Measurements from ENCODE around the gene TNPO2.

The TNPO2 gene

DNA sequence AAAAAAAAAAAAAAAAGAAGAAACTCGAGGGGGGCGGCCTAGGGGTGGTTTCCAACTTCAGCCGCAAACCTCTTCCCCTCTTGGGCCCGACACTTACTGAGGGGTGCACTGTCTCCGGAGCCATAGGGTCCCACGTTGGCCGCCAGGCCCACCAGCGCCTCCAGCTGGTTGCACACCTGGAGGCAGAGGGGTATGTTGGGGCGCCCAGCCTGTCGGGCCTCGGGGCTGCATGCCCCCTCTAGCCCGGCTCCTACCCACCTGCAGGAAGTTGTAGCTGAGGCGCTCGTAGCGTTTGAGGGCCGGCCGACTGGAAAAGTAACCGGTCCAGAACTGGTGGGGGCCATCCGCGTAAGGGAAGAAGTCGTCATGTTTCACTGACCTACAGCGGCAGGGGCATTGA lies 65.8 kb downstream of the TNPO2 start:
- peaks cover 17% of the 10 kb centered on the region for H3K36me3 ChIP-seq (ENCODE audit: low read depth)
- no peaks in the 10 kb centered on the region for H3K27me3 ChIP-seq (ENCODE audit: insufficient read depth, poor library complexity, severe bottlenecking)
- no peak for DNase-seq (ENCODE audit: low spot score)
- no peak overlapping the region for H3K27ac ChIP-seq (ENCODE audit: poor library complexity, severe bottlenecking)
- no peaks in the 10 kb centered on the region for H3K4me1 ChIP-seq (ENCODE audit: insufficient read depth, poor library complexity, severe bottlenecking)
- TF ChIP-seq, protein P1, sequence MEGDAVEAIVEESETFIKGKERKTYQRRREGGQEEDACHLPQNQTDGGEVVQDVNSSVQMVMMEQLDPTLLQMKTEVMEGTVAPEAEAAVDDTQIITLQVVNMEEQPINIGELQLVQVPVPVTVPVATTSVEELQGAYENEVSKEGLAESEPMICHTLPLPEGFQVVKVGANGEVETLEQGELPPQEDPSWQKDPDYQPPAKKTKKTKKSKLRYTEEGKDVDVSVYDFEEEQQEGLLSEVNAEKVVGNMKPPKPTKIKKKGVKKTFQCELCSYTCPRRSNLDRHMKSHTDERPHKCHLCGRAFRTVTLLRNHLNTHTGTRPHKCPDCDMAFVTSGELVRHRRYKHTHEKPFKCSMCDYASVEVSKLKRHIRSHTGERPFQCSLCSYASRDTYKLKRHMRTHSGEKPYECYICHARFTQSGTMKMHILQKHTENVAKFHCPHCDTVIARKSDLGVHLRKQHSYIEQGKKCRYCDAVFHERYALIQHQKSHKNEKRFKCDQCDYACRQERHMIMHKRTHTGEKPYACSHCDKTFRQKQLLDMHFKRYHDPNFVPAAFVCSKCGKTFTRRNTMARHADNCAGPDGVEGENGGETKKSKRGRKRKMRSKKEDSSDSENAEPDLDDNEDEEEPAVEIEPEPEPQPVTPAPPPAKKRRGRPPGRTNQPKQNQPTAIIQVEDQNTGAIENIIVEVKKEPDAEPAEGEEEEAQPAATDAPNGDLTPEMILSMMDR (IDR thresholded peaks at IDR 0.05; ENCODE audit: poor library complexity, severe bottlenecking) = no peak
- H3K4me3 ChIP-seq (ENCODE audit: severe bottlenecking) = no peak overlapping the region
- no peak for ATAC-seq (ENCODE audit: low read depth)
- no peaks in the 10 kb centered on the region for H3K9me3 ChIP-seq (ENCODE audit: severe bottlenecking)

DNA sequence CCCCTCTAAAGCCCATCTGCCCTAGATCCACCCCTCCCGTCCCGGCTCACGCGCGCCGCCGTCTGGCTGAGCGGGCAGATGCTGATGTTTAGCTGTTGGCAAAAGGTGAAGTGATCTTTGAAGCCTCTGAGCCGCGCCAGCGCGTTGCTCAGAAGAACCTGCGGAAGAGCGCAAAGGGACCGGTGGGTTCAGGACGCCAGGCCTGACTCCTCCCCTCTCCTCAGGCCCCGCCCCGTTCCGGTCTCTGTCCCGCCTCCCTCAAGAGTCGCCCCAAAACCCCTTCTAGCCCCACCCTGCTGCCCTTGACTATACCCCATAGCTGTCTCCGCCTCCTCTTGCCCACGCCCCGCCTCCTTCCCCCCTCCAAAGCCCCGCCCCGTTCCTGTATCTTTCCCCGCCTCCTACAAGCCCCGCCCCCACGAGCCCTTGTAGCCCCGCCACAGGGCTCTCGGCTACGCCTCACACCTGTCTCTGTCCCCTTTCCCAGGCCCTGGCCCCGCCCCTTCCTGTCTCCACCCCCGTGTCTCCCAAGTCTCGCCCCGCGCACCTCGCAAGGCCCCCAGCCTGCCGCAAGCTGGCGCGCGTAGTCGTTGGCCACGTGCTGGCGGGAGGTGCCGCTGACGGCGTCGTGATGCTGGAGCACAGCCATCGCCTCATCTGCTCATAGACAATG lies 66.7 kb downstream of the TNPO2 start:
- Histone ChIP-seq H3K36me3 (ENCODE audit: low read depth) (peaks cover 13% of the 10 kb centered on the region), H3K9me3 (ENCODE audit: severe bottlenecking) (no peaks in the 10 kb centered on the region), H3K4me1 (ENCODE audit: insufficient read depth, poor library complexity, severe bottlenecking) (no peaks in the 10 kb centered on the region), H3K4me3 (ENCODE audit: severe bottlenecking) (no peak overlapping the region), H3K27me3 (ENCODE audit: insufficient read depth, poor library complexity, severe bottlenecking) (no peaks in the 10 kb centered on the region), H3K27ac (ENCODE audit: poor library complexity, severe bottlenecking) (no peak overlapping the region)
- ATAC-seq (ENCODE audit: low read depth) = no peak
- TF ChIP-seq, protein P1 (IDR thresholded peaks at IDR 0.05; ENCODE audit: poor library complexity, severe bottlenecking) = no peak
- DNase-seq (ENCODE audit: low spot score) = no peak

DNA sequence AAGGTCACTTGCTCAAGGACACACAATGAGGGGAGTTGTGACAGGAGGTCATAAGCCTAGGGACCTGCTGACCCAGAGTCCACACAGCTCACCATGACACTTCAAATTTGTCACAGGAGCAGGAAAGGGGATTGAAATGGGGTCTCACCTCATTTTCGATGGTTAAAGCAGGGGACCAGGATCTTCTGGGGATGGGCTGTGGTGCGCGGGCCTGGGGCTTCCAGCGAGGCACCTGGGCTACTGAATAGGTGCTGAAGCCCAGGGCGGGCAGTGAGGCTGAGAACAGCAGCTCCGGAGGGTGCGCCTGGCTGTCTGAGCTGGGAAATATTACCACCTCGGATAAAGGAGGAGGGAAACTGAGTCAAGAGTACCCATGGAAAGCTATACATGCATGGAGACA lies 68.2 kb downstream of the TNPO2 start:
- ATAC-seq (ENCODE audit: low read depth) = no peak
- Histone ChIP-seq H3K36me3 (ENCODE audit: low read depth) (peaks cover 3% of the 10 kb centered on the region; the same call in 1 of the 2 replicates), H3K27me3 (ENCODE audit: insufficient read depth, poor library complexity, severe bottlenecking) (no peaks in the 10 kb centered on the region)

DNA sequence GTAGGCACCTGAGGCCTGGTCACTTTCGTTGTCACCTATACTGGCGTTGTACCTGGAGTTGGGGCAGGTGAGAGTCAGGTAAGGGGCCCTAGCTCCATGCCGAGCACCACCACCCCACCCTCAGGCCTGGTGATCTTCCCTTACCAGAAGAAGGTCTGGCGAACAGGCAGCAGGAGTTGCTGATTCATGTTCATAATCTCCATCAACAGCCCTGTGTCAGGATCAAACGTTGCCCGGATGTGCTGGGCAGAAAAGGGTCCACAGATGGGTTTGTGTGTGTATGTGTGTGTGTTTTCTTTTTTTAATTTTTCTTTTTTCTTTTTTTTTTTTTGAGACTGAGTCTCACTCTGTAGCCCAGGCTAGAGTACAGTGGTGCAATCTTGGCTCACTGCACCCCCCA lies 71.5 kb downstream of the TNPO2 start:
- Histone ChIP-seq H3K27me3 (ENCODE audit: insufficient read depth, poor library complexity, severe bottlenecking) (no peaks in the 10 kb centered on the region), H3K4me1 (ENCODE audit: insufficient read depth, poor library complexity, severe bottlenecking) (no peaks in the 10 kb centered on the region), H3K36me3 (ENCODE audit: low read depth) (no peaks in the 10 kb centered on the region; the same call in 1 of the 2 replicates), H3K27ac (ENCODE audit: poor library complexity, severe bottlenecking) (no peak overlapping the region), H3K4me3 (ENCODE audit: severe bottlenecking) (no peak overlapping the region), H3K9me3 (ENCODE audit: severe bottlenecking) (no peaks in the 10 kb centered on the region)
- no peak for ATAC-seq (ENCODE audit: low read depth)
- TF ChIP-seq, protein P1 (IDR thresholded peaks at IDR 0.05; ENCODE audit: poor library complexity, severe bottlenecking) = no peak
- DNase-seq (ENCODE audit: low spot score) = no peak

More for the DNA sequence above, 68.2 kb downstream of the TNPO2 start:
- H3K4me3 ChIP-seq (ENCODE audit: severe bottlenecking) = no peak overlapping the region
- H3K9me3 ChIP-seq (ENCODE audit: severe bottlenecking) = no peaks in the 10 kb centered on the region
- H3K27ac ChIP-seq (ENCODE audit: poor library complexity, severe bottlenecking) = no peak overlapping the region
- TF ChIP-seq, protein P1 (IDR thresholded peaks at IDR 0.05; ENCODE audit: poor library complexity, severe bottlenecking) = no peak
- no peak for DNase-seq (ENCODE audit: low spot score)
- H3K4me1 ChIP-seq (ENCODE audit: insufficient read depth, poor library complexity, severe bottlenecking) = no peaks in the 10 kb centered on the region

DNA sequence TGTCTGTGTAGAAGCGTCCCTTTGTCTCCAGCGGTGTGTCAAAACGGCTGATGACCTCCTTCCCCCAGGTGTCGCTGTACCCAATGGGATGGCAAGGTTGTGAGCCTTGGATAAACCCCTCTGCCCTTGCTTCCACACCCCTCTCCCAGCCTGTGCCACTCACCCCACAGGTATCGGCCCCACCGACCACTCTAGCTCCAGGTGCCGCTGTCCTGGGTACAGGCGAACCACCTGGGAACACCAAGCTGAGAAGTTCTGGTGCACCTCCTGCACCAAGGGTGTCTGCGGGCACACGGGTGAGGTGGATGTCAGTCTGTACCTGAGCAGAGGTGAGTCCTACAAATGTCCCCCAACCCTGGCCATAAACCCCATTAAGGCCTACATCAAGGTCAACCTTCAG lies 73.8 kb downstream of the TNPO2 start:
- TF ChIP-seq, protein P1 (IDR thresholded peaks at IDR 0.05; ENCODE audit: poor library complexity, severe bottlenecking) = no peak

More for the DNA sequence above, 73.8 kb downstream of the TNPO2 start:
- H3K4me1 ChIP-seq (ENCODE audit: insufficient read depth, poor library complexity, severe bottlenecking) = no peaks in the 10 kb centered on the region
- H3K9me3 ChIP-seq (ENCODE audit: severe bottlenecking) = no peaks in the 10 kb centered on the region
- no peak overlapping the region for H3K27ac ChIP-seq (ENCODE audit: poor library complexity, severe bottlenecking)
- no peak overlapping the region for H3K4me3 ChIP-seq (ENCODE audit: severe bottlenecking)
- ATAC-seq (ENCODE audit: low read depth) (no peak), DNase-seq (ENCODE audit: low spot score) (no peak)
- H3K36me3 ChIP-seq (ENCODE audit: low read depth) = no peaks in the 10 kb centered on the region
- H3K27me3 ChIP-seq (ENCODE audit: insufficient read depth, poor library complexity, severe bottlenecking) = no peaks in the 10 kb centered on the region

All from RWPE2 (cell line).